Tibial nerve (tissue), 4 donors: ENCODE results near the gene LTF. TPM values are rescaled to one million over a fixed set of nuclear protein-coding genes. Genes with fewer than 3 reads are reported as not detected.

Experiments
- DNase-seq, 2 donors: peaks; one replicate each; pipeline ENCODE4 v3.0.0-alpha.2; 2019; ENCODE audit warnings: low spot score in 2 of 2
- H3K27ac ChIP-seq, 4 donors: fragments of 200-600 bp; sonication (generic) in 3 of 4; one replicate each; pipeline ENCODE4 v1.5.1; 2017 to 2019; ENCODE audit warnings: mild to moderate bottlenecking in 1 of 4
- H3K27me3 ChIP-seq, 2 donors: fragments of 200-600 bp; sonication (generic) in 1 of 2; one replicate each; pipeline versions ENCODE4 v1.5.1 to v1.6.0; 2017 to 2019
- H3K36me3 ChIP-seq, 3 donors: fragments of 200-600 bp; sonication (generic); one replicate each; pipeline ENCODE4 v1.5.1; 2018 to 2019
- H3K4me1 ChIP-seq, 4 donors: fragments of 200-600 bp; sonication (generic) in 3 of 4; one replicate each; pipeline ENCODE4 v1.5.1; 2017 to 2019
- H3K4me3 ChIP-seq, 4 donors: fragments of 200-600 bp; sonication (generic) in 3 of 4; one replicate each; pipeline ENCODE4 v1.5.1; 2017 to 2019; ENCODE audit warnings: mild to moderate bottlenecking in 1 of 4, moderate library complexity in 1 of 4
- H3K9me3 ChIP-seq, 4 donors: fragments of 200-600 bp; sonication (generic) in 3 of 4; one replicate each; pipeline ENCODE4 v1.5.1; 2017 to 2019
- CTCF ChIP-seq, 5 experiments: fragments of 200-600 bp in 3 of 5; fragments of 450-650 bp in 2 of 5; sonication (generic) in 3 of 5; IDR thresholded peaks; one replicate each; pipeline ENCODE4 v1.5.1; 2016 to 2019; ENCODE audit warnings: antibody characterized with exemption in 5 of 5, mild to moderate bottlenecking in 3 of 5, moderate library complexity in 2 of 5
- EP300 ChIP-seq, 2 donors: sonication (generic); formaldehyde crosslinking; IDR thresholded peaks; one replicate each; pipeline ENCODE4 v1.6.1; 2017; ENCODE audit warnings: antibody characterized with exemption in 2 of 2, mild to moderate bottlenecking in 1 of 2
- POLR2A ChIP-seq, 2 donors: fragments of 450-650 bp; IDR thresholded peaks; one replicate each; pipeline ENCODE4 v1.6.1; 2017; ENCODE audit warnings: antibody characterized with exemption in 2 of 2, mild to moderate bottlenecking in 2 of 2, moderate library complexity in 2 of 2
- WGBS, 2 donors: methylation state at CpG; one replicate each; pipeline ENCODE4 v1.1.5; 2018; 5-methylcytosine and 5-hydroxymethylcytosine counted together
- total RNA-seq, 4 donors: library from RNA; depleted of rRNA; stranded (reverse); fragments of >200 nt; gene quantifications; one replicate each; pipeline ENCODE4 v1.1.0, GENCODE V29; 2016

Gene LTF
- total RNA-seq, 4 donors from 2014 or later: 0.30 to 1.2 (median 0.42) TPM; not detected in 1

DNA sequence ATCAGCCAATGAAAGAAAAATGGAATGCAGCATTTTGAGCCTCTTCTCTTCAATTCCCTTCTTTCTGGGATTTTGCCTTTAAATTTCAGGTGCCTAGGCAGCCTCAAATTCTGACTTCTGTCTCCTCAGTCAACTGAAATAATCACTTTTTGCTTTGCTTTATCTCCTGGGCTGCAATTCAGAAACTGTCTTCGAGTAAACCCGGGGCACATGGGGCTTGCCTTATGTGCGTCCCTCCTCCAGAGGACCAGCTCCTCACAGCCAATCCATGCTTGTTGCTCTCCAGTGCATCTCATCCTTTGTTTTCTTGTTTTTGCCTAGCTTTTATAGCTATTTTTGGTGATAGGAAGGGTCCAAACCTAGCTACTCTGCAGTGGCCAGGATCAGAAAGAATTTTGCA, 41.8 kb upstream of the LTF start:
- Histone ChIP-seq H3K36me3 (no peaks in the 10 kb centered on the region), H3K27me3 (peaks cover 0 to 3% of the 10 kb centered on the region in 2 donors), H3K4me1 (no peaks in the 10 kb centered on the region), H3K9me3 (no peaks in the 10 kb centered on the region), H3K27ac (no peak overlapping the region), H3K4me3 (no peak overlapping the region)
- no peak for DNase-seq
- no peak for TF ChIP-seq EP300 (IDR thresholded peaks at IDR 0.05)
- WGBS, 2 donors: 75 to 76% methylated on average over 3 of the region's 3 CpGs

- Histone ChIP-seq H3K4me3 (no peak overlapping the region), H3K27ac (no peak overlapping the region), H3K36me3 (no peaks in the 10 kb centered on the region), H3K27me3 (peaks cover 0 to 3% of the 10 kb centered on the region in 2 donors), H3K4me1 (no peaks in the 10 kb centered on the region), H3K9me3 (no peaks in the 10 kb centered on the region)
- no peak for DNase-seq
- 77 to 81% methylated on average over 10 of the region's 10 CpGs for WGBS, 2 donors
- TF ChIP-seq POLR2A (IDR thresholded peaks at IDR 0.05): no peak
Measured at GRCh38 chr3:46505953-46506352, 41.2 kb upstream of the LTF start.

DNA sequence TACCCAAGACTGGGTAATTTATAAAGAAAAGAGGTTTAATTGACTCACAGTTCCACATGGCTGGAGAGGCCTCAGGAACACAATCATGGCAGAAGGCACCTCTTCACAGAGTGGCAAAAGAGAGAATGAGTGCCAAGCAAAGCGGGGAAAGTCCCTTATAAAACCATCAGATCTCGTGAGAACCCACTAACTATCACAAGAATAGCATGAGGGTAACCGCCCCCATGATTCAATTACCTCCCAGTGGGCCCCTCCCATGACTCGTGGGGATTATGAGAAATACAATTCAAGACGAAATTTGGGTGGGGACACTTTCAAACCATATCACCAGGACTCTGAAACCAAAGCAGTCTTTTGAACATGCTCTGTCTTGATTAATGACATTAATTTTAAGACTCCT, 40.1 kb upstream of the LTF start:
- Histone ChIP-seq H3K27me3 (peaks cover 0 to 3% of the 10 kb centered on the region in 2 donors), H3K36me3 (no peaks in the 10 kb centered on the region), H3K9me3 (no peaks in the 10 kb centered on the region), H3K4me3 (no peak overlapping the region), H3K27ac (no peak overlapping the region), H3K4me1 (no peaks in the 10 kb centered on the region)
- WGBS, 2 donors: 75 to 78% methylated on average over 5 of the region's 5 CpGs
- TF ChIP-seq POLR2A (IDR thresholded peaks at IDR 0.05): no peak
- no peak for TF ChIP-seq CTCF (IDR thresholded peaks at IDR 0.05)
- TF ChIP-seq EP300 (IDR thresholded peaks at IDR 0.05): no peak
- DNase-seq: no peak

DNA sequence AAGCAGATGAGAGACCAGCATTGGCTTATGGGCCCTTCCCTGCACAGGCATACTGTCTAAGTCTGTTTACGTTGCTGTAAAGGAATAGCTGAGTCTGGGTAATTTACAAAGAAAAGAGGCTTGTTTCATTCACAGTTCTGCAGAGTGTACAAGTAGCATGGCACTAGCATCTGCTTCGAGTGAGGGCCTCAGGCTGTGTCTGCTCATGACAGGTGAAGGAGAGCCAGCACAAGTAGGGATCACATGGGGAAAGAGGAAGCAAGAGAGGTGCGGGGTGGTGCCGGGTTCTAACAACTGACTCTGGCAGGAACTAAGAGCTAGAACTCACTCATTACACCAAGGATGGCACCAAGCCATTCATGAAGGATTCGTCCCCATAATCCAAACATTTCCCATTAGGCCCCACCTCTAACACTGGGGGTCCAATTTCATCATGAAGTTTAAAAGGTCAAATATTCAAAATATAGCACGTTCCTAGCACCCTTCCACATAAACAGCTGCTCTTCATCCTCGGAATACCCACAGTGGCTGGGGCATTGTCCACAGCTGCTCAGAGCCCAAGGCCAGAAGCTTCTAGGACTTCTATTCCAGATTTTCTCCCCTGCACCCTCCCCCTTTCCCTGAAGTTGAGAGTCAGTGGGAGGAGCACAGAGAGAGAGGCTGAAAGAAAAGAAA, 38.6 kb upstream of the LTF start:
- TF ChIP-seq POLR2A (IDR thresholded peaks at IDR 0.05): no peak
- no peak for TF ChIP-seq EP300 (IDR thresholded peaks at IDR 0.05)
- TF ChIP-seq CTCF (IDR thresholded peaks at IDR 0.05): no peak
- no peaks in the 10 kb centered on the region for H3K36me3 ChIP-seq
- no peak overlapping the region for H3K4me3 ChIP-seq
- no peak overlapping the region for H3K27ac ChIP-seq
- DNase-seq: no peak
- H3K4me1 ChIP-seq: no peaks in the 10 kb centered on the region
- WGBS, 2 donors: 63 to 78% methylated on average over 7 of the region's 7 CpGs
- H3K9me3 ChIP-seq: no peaks in the 10 kb centered on the region
- peaks cover 0 to 3% of the 10 kb centered on the region in 2 donors for H3K27me3 ChIP-seq

DNA sequence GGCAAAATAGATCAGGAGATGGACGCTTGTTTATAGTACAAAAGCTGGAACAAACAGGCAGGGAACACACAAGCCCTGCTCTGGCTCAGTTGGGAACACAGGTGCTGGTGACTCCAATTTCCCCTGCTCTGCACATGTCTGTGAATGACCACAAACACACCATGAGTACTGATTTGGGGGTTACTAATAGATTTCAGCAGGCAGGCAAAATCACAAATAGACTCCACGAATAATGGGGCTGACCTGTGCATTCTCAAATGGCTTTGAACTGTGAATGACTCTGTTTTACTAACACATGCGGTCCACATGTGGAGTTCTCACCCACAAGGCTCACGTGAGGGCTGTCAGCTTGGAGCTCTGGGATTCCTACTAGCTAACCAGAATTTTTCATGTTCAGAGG, 37.0 kb upstream of the LTF start:
- no peaks in the 10 kb centered on the region for H3K9me3 ChIP-seq
- H3K27me3 ChIP-seq: no peaks in the 10 kb centered on the region
- no peaks in the 10 kb centered on the region for H3K36me3 ChIP-seq
- 68 to 69% methylated on average over 4 of the region's 4 CpGs for WGBS, 2 donors
- H3K4me3 ChIP-seq: no peak overlapping the region
- H3K27ac ChIP-seq: no peak overlapping the region
- no peak for TF ChIP-seq POLR2A (IDR thresholded peaks at IDR 0.05)
- no peaks in the 10 kb centered on the region for H3K4me1 ChIP-seq
- no peak for DNase-seq

DNA sequence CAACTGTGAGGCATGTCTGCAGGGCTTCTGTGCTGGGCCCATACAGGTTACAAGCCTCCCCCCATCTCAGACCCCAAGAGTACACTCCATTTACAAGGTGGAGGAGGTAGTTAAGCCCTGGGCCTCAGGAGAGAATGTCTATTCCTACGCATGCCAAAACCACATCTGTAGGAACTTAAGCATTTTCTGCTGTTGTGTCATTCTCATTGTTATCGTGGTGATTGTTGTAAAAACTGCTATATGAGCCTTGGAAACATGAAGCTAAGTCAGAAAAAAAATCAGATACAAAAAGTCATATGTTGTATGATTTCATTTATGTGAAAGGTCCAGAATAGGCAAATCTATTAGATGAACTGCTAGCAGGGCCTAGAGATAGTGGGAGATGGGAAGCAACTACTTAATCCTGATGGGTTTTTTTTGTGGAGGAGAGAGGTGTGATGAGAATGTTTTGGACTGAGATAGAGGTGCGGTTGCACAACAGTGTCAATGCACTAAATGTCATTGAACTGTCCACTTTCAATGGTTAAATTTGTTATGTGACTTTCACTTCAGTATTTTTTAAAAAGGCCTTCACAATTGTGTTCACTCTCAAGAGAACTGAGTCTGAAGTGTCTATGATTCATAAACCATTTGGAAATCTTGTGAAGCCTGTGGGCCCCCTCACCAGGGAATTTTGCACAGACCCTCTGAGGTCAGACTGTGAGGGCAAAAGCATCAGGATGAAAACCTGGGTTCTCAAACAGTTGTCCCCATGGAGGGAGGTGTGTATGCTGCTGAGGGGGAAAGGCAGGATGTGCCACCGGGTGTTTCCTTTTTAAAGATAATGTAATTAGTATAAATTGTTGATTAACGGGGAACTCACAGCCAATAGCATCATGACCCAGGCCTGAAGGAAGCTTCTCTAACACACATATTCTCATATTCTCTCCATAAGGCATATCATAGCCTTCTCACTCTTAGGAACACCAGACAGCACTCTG, 36.2 kb upstream of the LTF start:
- WGBS, 2 donors: 66 to 71% methylated on average over 5 of the region's 5 CpGs
- no peak overlapping the region for H3K27ac ChIP-seq
- no peaks in the 10 kb centered on the region for H3K4me1 ChIP-seq
- no peaks in the 10 kb centered on the region for H3K36me3 ChIP-seq
- DNase-seq: no peak
- H3K27me3 ChIP-seq: no peaks in the 10 kb centered on the region
- no peak for TF ChIP-seq CTCF (IDR thresholded peaks at IDR 0.05)
- TF ChIP-seq POLR2A (IDR thresholded peaks at IDR 0.05): no peak
- TF ChIP-seq EP300 (IDR thresholded peaks at IDR 0.05): no peak
- H3K9me3 ChIP-seq: no peaks in the 10 kb centered on the region
- H3K4me3 ChIP-seq: no peak overlapping the region
